ENCODE data around the gene DSP. TPM values are rescaled to one million over a fixed set of nuclear protein-coding genes. Genes with fewer than 3 reads are reported as not detected.

DSP gene
- total and polyA plus RNA-seq, 4 donors: 25.0 to 74.7 (median 34.1) TPM

DNA sequence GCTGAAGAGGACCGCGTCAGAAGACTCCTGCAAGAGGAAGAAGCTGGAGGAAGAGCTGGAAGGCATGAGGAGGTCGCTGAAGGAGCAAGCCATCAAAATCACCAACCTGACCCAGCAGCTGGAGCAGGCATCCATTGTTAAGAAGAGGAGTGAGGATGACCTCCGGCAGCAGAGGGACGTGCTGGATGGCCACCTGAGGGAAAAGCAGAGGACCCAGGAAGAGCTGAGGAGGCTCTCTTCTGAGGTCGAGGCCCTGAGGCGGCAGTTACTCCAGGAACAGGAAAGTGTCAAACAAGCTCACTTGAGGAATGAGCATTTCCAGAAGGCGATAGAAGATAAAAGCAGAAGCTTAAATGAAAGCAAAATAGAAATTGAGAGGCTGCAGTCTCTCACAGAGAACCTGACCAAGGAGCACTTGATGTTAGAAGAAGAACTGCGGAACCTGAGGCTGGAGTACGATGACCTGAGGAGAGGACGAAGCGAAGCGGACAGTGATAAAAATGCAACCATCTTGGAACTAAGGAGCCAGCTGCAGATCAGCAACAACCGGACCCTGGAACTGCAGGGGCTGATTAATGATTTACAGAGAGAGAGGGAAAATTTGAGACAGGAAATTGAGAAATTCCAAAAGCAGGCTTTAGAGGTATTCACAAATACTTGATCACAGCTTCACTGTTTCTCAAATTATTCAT, 39.6 kb downstream of the DSP start:
- no peak for DNase-seq (ENCODE audit: low spot score)
- Histone ChIP-seq H3K4me1 (ENCODE audit: control insufficient read depth in 4 of 4, insufficient read depth in 4 of 4, low read length in 3 of 4) (peaks cover 0 to 14% (median 11%) of the 10 kb centered on the region in 4 donors), H3K9me3 (ENCODE audit: control insufficient read depth in 4 of 4, low read length in 3 of 4) (no peaks in the 10 kb centered on the region), H3K27ac (ENCODE audit: low read depth in 1 of 2, low read length in 2 of 2) (no peak overlapping the region), H3K27me3 (ENCODE audit: control insufficient read depth in 4 of 4, insufficient read depth in 4 of 4, low read length in 3 of 4) (no peaks in the 10 kb centered on the region), H3K36me3 (ENCODE audit: control insufficient read depth in 4 of 4, insufficient read depth in 3 of 4, low read depth in 1 of 4, low read length in 3 of 4) (peaks cover 16 to 72% (median 53%) of the 10 kb centered on the region in 4 donors), H3K9ac (ENCODE audit: low read depth in 1 of 2, low read length in 2 of 2) (no peak overlapping the region), H3K4me3 (ENCODE audit: low read depth in 1 of 3, low read length in 3 of 3) (no peak overlapping the region)
- TF ChIP-seq FOXA1 (IDR thresholded peaks at IDR 0.05) (no peak), SP1 (IDR thresholded peaks at IDR 0.05) (peak; percentile 32), EGR1 (IDR thresholded peaks at IDR 0.05; ENCODE audit: low read depth in 2 of 2) (no peak), JUND (IDR thresholded peaks at IDR 0.05) (no peak), RXRA (IDR thresholded peaks at IDR 0.05) (no peak), NR2F2 (IDR thresholded peaks at IDR 0.05) (no peak), RAD21 (IDR thresholded peaks at IDR 0.05) (peak; percentile 18 to 40), HNF4G (IDR thresholded peaks at IDR 0.05) (peak; percentile 13), HNF4A (conservative IDR thresholded peaks at IDR 0.05) (peak; percentile 57 to 64), GABPA (IDR thresholded peaks at IDR 0.05 in 1 of 2, conservative IDR thresholded peaks at IDR 0.05 in 1 of 2) (peak in 1 of 2 donors; percentile 64), TAF1 (conservative IDR thresholded peaks at IDR 0.05) (no peak), YY1 (IDR thresholded peaks at IDR 0.05) (peak; percentile 82)
- TF ChIP-seq, protein P1, sequence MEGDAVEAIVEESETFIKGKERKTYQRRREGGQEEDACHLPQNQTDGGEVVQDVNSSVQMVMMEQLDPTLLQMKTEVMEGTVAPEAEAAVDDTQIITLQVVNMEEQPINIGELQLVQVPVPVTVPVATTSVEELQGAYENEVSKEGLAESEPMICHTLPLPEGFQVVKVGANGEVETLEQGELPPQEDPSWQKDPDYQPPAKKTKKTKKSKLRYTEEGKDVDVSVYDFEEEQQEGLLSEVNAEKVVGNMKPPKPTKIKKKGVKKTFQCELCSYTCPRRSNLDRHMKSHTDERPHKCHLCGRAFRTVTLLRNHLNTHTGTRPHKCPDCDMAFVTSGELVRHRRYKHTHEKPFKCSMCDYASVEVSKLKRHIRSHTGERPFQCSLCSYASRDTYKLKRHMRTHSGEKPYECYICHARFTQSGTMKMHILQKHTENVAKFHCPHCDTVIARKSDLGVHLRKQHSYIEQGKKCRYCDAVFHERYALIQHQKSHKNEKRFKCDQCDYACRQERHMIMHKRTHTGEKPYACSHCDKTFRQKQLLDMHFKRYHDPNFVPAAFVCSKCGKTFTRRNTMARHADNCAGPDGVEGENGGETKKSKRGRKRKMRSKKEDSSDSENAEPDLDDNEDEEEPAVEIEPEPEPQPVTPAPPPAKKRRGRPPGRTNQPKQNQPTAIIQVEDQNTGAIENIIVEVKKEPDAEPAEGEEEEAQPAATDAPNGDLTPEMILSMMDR (IDR thresholded peaks at IDR 0.05; ENCODE audit: low read depth, low read length, missing input control): no peak
- TF ChIP-seq, protein P2, sequence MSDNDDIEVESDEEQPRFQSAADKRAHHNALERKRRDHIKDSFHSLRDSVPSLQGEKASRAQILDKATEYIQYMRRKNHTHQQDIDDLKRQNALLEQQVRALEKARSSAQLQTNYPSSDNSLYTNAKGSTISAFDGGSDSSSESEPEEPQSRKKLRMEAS (IDR thresholded peaks at IDR 0.05): no peak
- TF ChIP-seq, protein P3, sequence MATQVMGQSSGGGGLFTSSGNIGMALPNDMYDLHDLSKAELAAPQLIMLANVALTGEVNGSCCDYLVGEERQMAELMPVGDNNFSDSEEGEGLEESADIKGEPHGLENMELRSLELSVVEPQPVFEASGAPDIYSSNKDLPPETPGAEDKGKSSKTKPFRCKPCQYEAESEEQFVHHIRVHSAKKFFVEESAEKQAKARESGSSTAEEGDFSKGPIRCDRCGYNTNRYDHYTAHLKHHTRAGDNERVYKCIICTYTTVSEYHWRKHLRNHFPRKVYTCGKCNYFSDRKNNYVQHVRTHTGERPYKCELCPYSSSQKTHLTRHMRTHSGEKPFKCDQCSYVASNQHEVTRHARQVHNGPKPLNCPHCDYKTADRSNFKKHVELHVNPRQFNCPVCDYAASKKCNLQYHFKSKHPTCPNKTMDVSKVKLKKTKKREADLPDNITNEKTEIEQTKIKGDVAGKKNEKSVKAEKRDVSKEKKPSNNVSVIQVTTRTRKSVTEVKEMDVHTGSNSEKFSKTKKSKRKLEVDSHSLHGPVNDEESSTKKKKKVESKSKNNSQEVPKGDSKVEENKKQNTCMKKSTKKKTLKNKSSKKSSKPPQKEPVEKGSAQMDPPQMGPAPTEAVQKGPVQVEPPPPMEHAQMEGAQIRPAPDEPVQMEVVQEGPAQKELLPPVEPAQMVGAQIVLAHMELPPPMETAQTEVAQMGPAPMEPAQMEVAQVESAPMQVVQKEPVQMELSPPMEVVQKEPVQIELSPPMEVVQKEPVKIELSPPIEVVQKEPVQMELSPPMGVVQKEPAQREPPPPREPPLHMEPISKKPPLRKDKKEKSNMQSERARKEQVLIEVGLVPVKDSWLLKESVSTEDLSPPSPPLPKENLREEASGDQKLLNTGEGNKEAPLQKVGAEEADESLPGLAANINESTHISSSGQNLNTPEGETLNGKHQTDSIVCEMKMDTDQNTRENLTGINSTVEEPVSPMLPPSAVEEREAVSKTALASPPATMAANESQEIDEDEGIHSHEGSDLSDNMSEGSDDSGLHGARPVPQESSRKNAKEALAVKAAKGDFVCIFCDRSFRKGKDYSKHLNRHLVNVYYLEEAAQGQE (IDR thresholded peaks at IDR 0.05): no peak
- TF ChIP-seq, protein P4, sequence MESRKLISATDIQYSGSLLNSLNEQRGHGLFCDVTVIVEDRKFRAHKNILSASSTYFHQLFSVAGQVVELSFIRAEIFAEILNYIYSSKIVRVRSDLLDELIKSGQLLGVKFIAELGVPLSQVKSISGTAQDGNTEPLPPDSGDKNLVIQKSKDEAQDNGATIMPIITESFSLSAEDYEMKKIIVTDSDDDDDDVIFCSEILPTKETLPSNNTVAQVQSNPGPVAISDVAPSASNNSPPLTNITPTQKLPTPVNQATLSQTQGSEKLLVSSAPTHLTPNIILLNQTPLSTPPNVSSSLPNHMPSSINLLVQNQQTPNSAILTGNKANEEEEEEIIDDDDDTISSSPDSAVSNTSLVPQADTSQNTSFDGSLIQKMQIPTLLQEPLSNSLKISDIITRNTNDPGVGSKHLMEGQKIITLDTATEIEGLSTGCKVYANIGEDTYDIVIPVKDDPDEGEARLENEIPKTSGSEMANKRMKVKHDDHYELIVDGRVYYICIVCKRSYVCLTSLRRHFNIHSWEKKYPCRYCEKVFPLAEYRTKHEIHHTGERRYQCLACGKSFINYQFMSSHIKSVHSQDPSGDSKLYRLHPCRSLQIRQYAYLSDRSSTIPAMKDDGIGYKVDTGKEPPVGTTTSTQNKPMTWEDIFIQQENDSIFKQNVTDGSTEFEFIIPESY (IDR thresholded peaks at IDR 0.05): no peak
- TF ChIP-seq, protein P5, sequence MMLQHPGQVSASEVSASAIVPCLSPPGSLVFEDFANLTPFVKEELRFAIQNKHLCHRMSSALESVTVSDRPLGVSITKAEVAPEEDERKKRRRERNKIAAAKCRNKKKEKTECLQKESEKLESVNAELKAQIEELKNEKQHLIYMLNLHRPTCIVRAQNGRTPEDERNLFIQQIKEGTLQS (IDR thresholded peaks at IDR 0.05): no peak
- 57% methylated on average over 14 of the region's 14 CpGs for WGBS

Measured in liver (tissue), 9 donors.